HEK293T (cell line): ENCODE measurements around the gene CD101.

Experiments used
- ARNT ChIP-seq: fragments of 450-650 bp; IDR thresholded peaks from 2 replicates; pipeline ENCODE4 v1.6.1; 2017; ENCODE audit warnings: mild to moderate bottlenecking
- BHLHE40 ChIP-seq: fragments of 450-650 bp; IDR thresholded peaks from 2 replicates; pipeline ENCODE4 v1.6.1; 2016; ENCODE audit warnings: mild to moderate bottlenecking, moderate library complexity, borderline replicate concordance
- CTBP1 ChIP-seq: fragments of 450-650 bp; IDR thresholded peaks from 2 replicates; pipeline ENCODE4 v1.6.1; 2016; ENCODE audit warnings: borderline replicate concordance
- ELF4 ChIP-seq: fragments of 450-650 bp; IDR thresholded peaks from 2 replicates; pipeline ENCODE4 v1.6.1; 2017; ENCODE audit warnings: antibody characterized with exemption
- FOXK2 ChIP-seq: fragments of 450-650 bp; IDR thresholded peaks from 2 replicates; pipeline ENCODE4 v1.6.1; 2016; ENCODE audit warnings: mild to moderate bottlenecking
- FOXM1 ChIP-seq: fragments of 450-650 bp; IDR thresholded peaks from 2 replicates; pipeline ENCODE4 v1.6.1; 2017; ENCODE audit warnings: mild to moderate bottlenecking, borderline replicate concordance
- HDGF ChIP-seq: fragments of 450-650 bp; IDR thresholded peaks from 2 replicates; pipeline ENCODE4 v1.6.1; 2017; ENCODE audit warnings: antibody characterized with exemption, borderline replicate concordance
- L3MBTL2 ChIP-seq: fragments of 450-650 bp; conservative IDR thresholded peaks from 2 replicates; pipeline ENCODE4 v1.6.1; 2016; ENCODE audit warnings: mild to moderate bottlenecking
- LEF1 ChIP-seq: fragments of 450-650 bp; IDR thresholded peaks from 2 replicates; pipeline ENCODE4 v1.6.1; 2017; ENCODE audit warnings: mild to moderate bottlenecking, borderline replicate concordance
- NFRKB ChIP-seq: fragments of 450-650 bp; IDR thresholded peaks from 2 replicates; pipeline ENCODE4 v1.6.1; 2016; ENCODE audit warnings: mild to moderate bottlenecking, moderate library complexity
- SP1 ChIP-seq: fragments of 450-650 bp; IDR thresholded peaks from 2 replicates; pipeline ENCODE4 v1.6.1; 2017
- SUZ12 ChIP-seq: fragments of 450-650 bp; IDR thresholded peaks from 2 replicates; pipeline ENCODE4 v1.6.1; 2016; ENCODE audit warnings: mild to moderate bottlenecking
- TARDBP ChIP-seq: fragments of 450-650 bp; IDR thresholded peaks from 2 replicates; pipeline ENCODE4 v1.6.1; 2016
- ZNF384 ChIP-seq: fragments of 450-650 bp; IDR thresholded peaks from 2 replicates; pipeline ENCODE4 v1.6.1; 2016

DNA sequence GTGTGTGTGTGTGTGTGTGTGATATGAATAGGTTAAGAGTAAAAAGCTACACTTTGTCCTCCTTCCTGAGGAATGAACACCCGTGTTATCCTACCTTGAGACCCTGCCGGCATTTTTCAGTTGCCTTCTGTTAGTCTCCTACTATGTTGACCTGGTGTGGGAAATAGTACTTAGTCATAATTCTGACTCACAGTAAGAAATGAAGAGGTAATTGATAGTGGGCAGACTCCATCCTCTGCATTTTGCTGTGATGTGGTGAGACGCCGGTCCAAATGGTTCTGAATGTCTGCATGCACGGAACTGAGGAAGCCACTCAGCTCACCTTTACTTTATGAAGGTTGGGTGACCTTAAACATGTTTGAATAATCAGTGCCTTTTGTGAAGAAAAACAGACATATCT lies 12.6 kb downstream of the CD101 start:
- TF ChIP-seq TARDBP (no peak), NFRKB (no peak), HDGF (no peak), FOXK2 (no peak), ZNF384 (no peak), FOXM1 (no peak), ARNT (no peak), SUZ12 (no peak), ELF4 (no peak), LEF1 (no peak), BHLHE40 (no peak), L3MBTL2 (no peak), SP1 (no peak), CTBP1 (no peak)
